Measurements from ENCODE around the gene NCKAP1.

NCKAP1 gene

GRCh38 chr2:182972548-182972942 is 65.7 kb downstream of the NCKAP1 start:
- H3K4me1 ChIP-seq (ENCODE audit: insufficient read depth, low read length, poor library complexity, severe bottlenecking) = no peaks in the 10 kb centered on the region

GRCh38 chr2:182971820-182972547 is 66.3 kb downstream of the NCKAP1 start:
- Histone ChIP-seq H3K4me3 (ENCODE audit: low read length, poor library complexity, severe bottlenecking) (no peak overlapping the region), H3K36me3 (ENCODE audit: insufficient read depth, low read length) (no peaks in the 10 kb centered on the region), H3K4me2 (ENCODE audit: low read depth, low read length, poor library complexity, severe bottlenecking) (no peak overlapping the region), H3K9me2 (replicated peaks; ENCODE audit: low read depth, low read length) (no peaks in the 10 kb centered on the region), H2AFZ (ENCODE audit: low read length) (no peak overlapping the region), H4K20me1 (ENCODE audit: insufficient read depth, low read length, poor library complexity, severe bottlenecking) (no peaks in the 10 kb centered on the region), H3F3A (ENCODE audit: low read depth) (no peaks in the 10 kb centered on the region), H3K9me3 (ENCODE audit: insufficient read depth, low read depth, low read length) (no peaks in the 10 kb centered on the region), H3K27me3 (ENCODE audit: insufficient read depth, low read length, poor library complexity, severe bottlenecking) (no peaks in the 10 kb centered on the region), H3K9ac (ENCODE audit: low read depth, low read length, poor library complexity, severe bottlenecking) (no peak overlapping the region), H3K79me2 (ENCODE audit: insufficient read depth, low read length) (no peaks in the 10 kb centered on the region), H3K4me1 (ENCODE audit: insufficient read depth, low read length, poor library complexity, severe bottlenecking) (no peaks in the 10 kb centered on the region)
- TF ChIP-seq EZH2phosphoT487 (IDR thresholded peaks at IDR 0.05; ENCODE audit: borderline replicate concordance) (no peak), CTCF (conservative IDR thresholded peaks at IDR 0.05; ENCODE audit: low read length) (no peak)

More at GRCh38 chr2:182972548-182972942, 65.7 kb downstream of the NCKAP1 start:
- Histone ChIP-seq H3K79me2 (ENCODE audit: insufficient read depth, low read length) (no peaks in the 10 kb centered on the region), H3K36me3 (ENCODE audit: insufficient read depth, low read length) (no peaks in the 10 kb centered on the region), H3K4me2 (ENCODE audit: low read depth, low read length, poor library complexity, severe bottlenecking) (no peak overlapping the region), H3K9ac (ENCODE audit: low read depth, low read length, poor library complexity, severe bottlenecking) (no peak overlapping the region), H3K27me3 (ENCODE audit: insufficient read depth, low read length, poor library complexity, severe bottlenecking) (no peaks in the 10 kb centered on the region), H3K9me3 (ENCODE audit: insufficient read depth, low read depth, low read length) (no peaks in the 10 kb centered on the region), H2AFZ (ENCODE audit: low read length) (no peak overlapping the region), H3F3A (ENCODE audit: low read depth) (no peaks in the 10 kb centered on the region), H3K4me3 (ENCODE audit: low read length, poor library complexity, severe bottlenecking) (no peak overlapping the region), H4K20me1 (ENCODE audit: insufficient read depth, low read length, poor library complexity, severe bottlenecking) (no peaks in the 10 kb centered on the region), H3K9me2 (replicated peaks; ENCODE audit: low read depth, low read length) (no peaks in the 10 kb centered on the region)
- no peak for TF ChIP-seq EZH2phosphoT487 (IDR thresholded peaks at IDR 0.05; ENCODE audit: borderline replicate concordance)
- TF ChIP-seq CTCF (conservative IDR thresholded peaks at IDR 0.05; ENCODE audit: low read length) = no peak

GRCh38 chr2:182970486-182970885 is 67.8 kb downstream of the NCKAP1 start:
- no peak overlapping the region for H3K4me2 ChIP-seq (ENCODE audit: low read depth, low read length, poor library complexity, severe bottlenecking)
- no peak for TF ChIP-seq EZH2phosphoT487 (IDR thresholded peaks at IDR 0.05; ENCODE audit: borderline replicate concordance)
- no peak for TF ChIP-seq CTCF (conservative IDR thresholded peaks at IDR 0.05; ENCODE audit: low read length)
- H3F3A ChIP-seq (ENCODE audit: low read depth) = no peaks in the 10 kb centered on the region
- no peaks in the 10 kb centered on the region for H3K27me3 ChIP-seq (ENCODE audit: insufficient read depth, low read length, poor library complexity, severe bottlenecking)
- no peak overlapping the region for H3K4me3 ChIP-seq (ENCODE audit: low read length, poor library complexity, severe bottlenecking)
- no peaks in the 10 kb centered on the region for H3K9me2 ChIP-seq (replicated peaks; ENCODE audit: low read depth, low read length)
- no peaks in the 10 kb centered on the region for H3K9me3 ChIP-seq (ENCODE audit: insufficient read depth, low read depth, low read length)
- H3K79me2 ChIP-seq (ENCODE audit: insufficient read depth, low read length) = no peaks in the 10 kb centered on the region
- no peak overlapping the region for H2AFZ ChIP-seq (ENCODE audit: low read length)
- H3K36me3 ChIP-seq (ENCODE audit: insufficient read depth, low read length) = no peaks in the 10 kb centered on the region
- no peaks in the 10 kb centered on the region for H4K20me1 ChIP-seq (ENCODE audit: insufficient read depth, low read length, poor library complexity, severe bottlenecking)
- no peak overlapping the region for H3K9ac ChIP-seq (ENCODE audit: low read depth, low read length, poor library complexity, severe bottlenecking)
- H3K4me1 ChIP-seq (ENCODE audit: insufficient read depth, low read length, poor library complexity, severe bottlenecking) = no peaks in the 10 kb centered on the region

Measured in Loucy (cell line).